K562 (cell line): ENCODE data around the gene POLD3. TPM values are rescaled to one million over a fixed set of nuclear protein-coding genes. Genes with fewer than 3 reads are reported as not detected.

Experiments
- ATAC-seq: fragments of 200-7000 bp; cut with Tn5 transposase; 3 replicates; pipeline ENCODE4 v1.9.1; 2020; ENCODE audit warnings: moderate library complexity
- BruUV-seq: library from RNA; stranded (reverse); fragments of 400-500 nt; replicated peaks from 2 replicates; lab custom pipeline; 2021; lab: Mats Ljungman, UMichigan
- CTCF ChIA-PET: fragments of 300-600 bp; formaldehyde crosslinking; extraction: SDS; loops from one replicate; lab custom pipeline; 2021; ENCODE audit warnings: low intra/inter-chr PET ratio; lab: Yijun Ruan, JAX
- POLR2A ChIA-PET: fragments of 300-600, 350-650 bp; sonication (Branson Sonifier 250); formaldehyde crosslinking; extraction: SDS; loops from one replicate; lab custom pipeline; 2021; ENCODE audit warnings: antibody characterized with exemption, inconsistent platforms; lab: Yijun Ruan, JAX
- DNase-seq, 4 experiments: peaks; one replicate each; pipeline versions ENCODE4 v3.0.0 to v3.0.0-alpha.2; 2011 to 2018; ENCODE audit warnings: low spot score in 3 of 4, mixed read lengths in 3 of 4; ENCODE audit errors: extremely low read depth in 1 of 4
- FAIRE-seq: peaks from 2 replicates; lab custom pipeline; 2011; peaks lifted over from hg19 to GRCh38; lab: Jason Lieb, UNC
- H2AFZ ChIP-seq: 2 replicates; pipeline ENCODE4 v1.6.0; 2011; ENCODE audit warnings: low read depth, low read length, control low read depth, inconsistent platforms
- H3K27ac ChIP-seq: fragments of 200-600 bp; 3 replicates; pipeline ENCODE4 v1.8.0; 2011; ENCODE audit warnings: low read depth, mild to moderate bottlenecking, control low read depth, inconsistent platforms, low read length, moderate library complexity, mixed read lengths; ENCODE audit errors: extremely low read depth
- H3K27me3 ChIP-seq, 2 experiments: fragments of 300-600 bp in 1 of 2; 2 replicates in 1 of 2; 3 replicates in 1 of 2; pipeline versions ENCODE4 v1.6.0 to v1.8.0; 2011; ENCODE audit warnings: inconsistent platforms in 2 of 2, low read length in 2 of 2, mild to moderate bottlenecking in 1 of 2, mixed read lengths in 1 of 2, moderate library complexity in 1 of 2; ENCODE audit not compliant: control insufficient read depth in 2 of 2, insufficient read depth in 2 of 2
- H3K36me3 ChIP-seq: fragments of 300-600 bp; 3 replicates; pipeline ENCODE4 v1.8.0; 2011; ENCODE audit warnings: mild to moderate bottlenecking, low read length, inconsistent platforms; ENCODE audit not compliant: control insufficient read depth, insufficient read depth
- H3K4me1 ChIP-seq, 2 experiments: fragments of 200-600 bp in 1 of 2; replicated peaks in 1 of 2; 2 replicates in 1 of 2; 3 replicates in 1 of 2; pipeline versions ENCODE4 v1.5.1 to v1.8.0; 2011; ENCODE audit warnings: inconsistent platforms in 2 of 2, low read length in 2 of 2, mild to moderate bottlenecking in 1 of 2, mixed read lengths in 1 of 2, moderate library complexity in 1 of 2; ENCODE audit not compliant: control insufficient read depth in 2 of 2, insufficient read depth in 2 of 2
- H3K4me2 ChIP-seq: 2 replicates; pipeline ENCODE4 v1.6.1; 2011; ENCODE audit warnings: low read length, control low read depth, inconsistent platforms, mixed read lengths; ENCODE audit not compliant: insufficient read depth
- H3K4me3 ChIP-seq: fragments of 200-600 bp; sonication (generic), shearing (Covaris generic); 2 replicates; pipeline ENCODE4 v1.5.1; 2016; ENCODE audit warnings: control low read depth, inconsistent platforms
- H3K79me2 ChIP-seq: fragments of 200-600 bp; 3 replicates; pipeline ENCODE4 v1.8.0; 2011; ENCODE audit warnings: low read length, inconsistent platforms; ENCODE audit not compliant: control insufficient read depth, insufficient read depth
- H3K9ac ChIP-seq, 2 experiments: 2 replicates each; pipeline versions ENCODE4 v1.6.0 to v1.6.1; 2011; ENCODE audit warnings: low read depth in 2 of 2, low read length in 2 of 2, control low read depth in 1 of 2, inconsistent platforms in 1 of 2, mild to moderate bottlenecking in 1 of 2, mixed read lengths in 1 of 2; ENCODE audit not compliant: insufficient read depth in 1 of 2
- H3K9me1 ChIP-seq: one replicate; pipeline ENCODE4 v1.6.0; 2011; ENCODE audit warnings: inconsistent platforms, mild to moderate bottlenecking, low read length, moderate library complexity; ENCODE audit not compliant: control insufficient read depth, insufficient read depth
- H3K9me3 ChIP-seq: replicated peaks from 2 replicates; pipeline ENCODE4 v1.5.1; 2011; ENCODE audit warnings: low read depth, low read length, inconsistent platforms; ENCODE audit not compliant: control insufficient read depth, insufficient read depth
- H4K20me1 ChIP-seq: replicated peaks from 2 replicates; pipeline ENCODE4 v1.6.1; 2011; ENCODE audit warnings: low read length, inconsistent platforms, mixed read lengths; ENCODE audit not compliant: control insufficient read depth, insufficient read depth
- ZFP91 ChIP-seq: sonication (generic); formaldehyde crosslinking; IDR thresholded peaks from 2 replicates; pipeline ENCODE4 v1.8.0; 2022; ENCODE audit warnings: mild to moderate bottlenecking, missing genetic modification reagents
- ZNF584 ChIP-seq: fragments of 200-800 bp; sonication (Bioruptor generic); IDR thresholded peaks from 2 replicates; pipeline ENCODE4 v1.6.1; 2016; ENCODE audit warnings: low read depth, mild to moderate bottlenecking, missing genetic modification characterization, missing compliant biosample characterization
- WGBS: fragments of 100-300 bp; shearing (Covaris generic); methylation state at CpG from one replicate; pipeline ENCODE4 v1.1.6; 2016; ENCODE audit warnings: low coverage, mixed read lengths; ENCODE audit not compliant: insufficient coverage; ENCODE audit errors: missing lambda C conversion rate; 5-methylcytosine and 5-hydroxymethylcytosine counted together
- in situ Hi-C: fragments of 300-500 bp; cut with MboI; formaldehyde crosslinking; loops from 4 replicates; pipeline ENCODE4 v1.15.0; 2018; ENCODE audit warnings: inconsistent platforms, mixed read lengths
- intact Hi-C: fragments of 100-400 bp; cut with micrococcal nuclease; formaldehyde crosslinking; loops from 2 replicates; pipeline ENCODE4 v1.14.2; 2022
- polyA plus RNA-seq, 8 experiments: library from polyadenylated mRNA; depleted of rRNA in 4 of 8; stranded (reverse) in 5 of 8; unstranded in 3 of 8; fragments of >200 nt; fragmentation: Nextera tagmentation in 2 of 8; fragmentation: Illumina TruSeq in 1 of 8; extraction: Ambion mirVana in 2 of 8; extraction: Trizol in 1 of 8; gene quantifications; 2 replicates each; pipeline versions ENCODE4 v1.2.1 to v1.2.3, GENCODE V29; 2011 to 2014; ENCODE audit warnings: inconsistent platforms in 1 of 8, missing spikeins in 1 of 8
- total RNA-seq, 7 experiments: library from RNA; depleted of rRNA in 6 of 7; stranded (reverse); fragments of >200 nt in 6 of 7; fragmentation: Illumina TruSeq in 2 of 7; extraction: Trizol in 2 of 7; gene quantifications; 2 replicates each; pipeline versions ENCODE4 v1.2.1 to v1.2.3, GENCODE V29; 2011 to 2021; ENCODE audit warnings: low replicate concordance in 1 of 7

The POLD3 gene
- total and polyA plus RNA-seq, 9 of the 15 experiments (the other 6 are each of a cell fraction or from before 2014, with no cell fraction given) = 10.6 to 40.1 (median 24.6) TPM

- Histone ChIP-seq H3K4me3 (no peak overlapping the region), H3K79me2 (no peaks in the 10 kb centered on the region), H3K36me3 (no peaks in the 10 kb centered on the region), H3K9me3 (no peaks in the 10 kb centered on the region), H3K27me3 (no peaks in the 10 kb centered on the region), H3K4me2 (no peak overlapping the region), H2AFZ (peak overlapping the region; percentile 77; the same call in 1 of the 2 replicates), H4K20me1 (no peaks in the 10 kb centered on the region)
- no TSS peak for BruUV-seq
- peak; percentile 24; the same call in 1 of the 3 replicates for ATAC-seq
- in situ Hi-C loops = no loop called here
- intact Hi-C loops = no loop called here
- FAIRE-seq = no peak
- DNase-seq = peak in 2 of 4 experiments; percentile 10 to 11
- POLR2A ChIA-PET = interaction anchor here (0.5 to 1.6 kb wide), 5 partner anchors 16 to 1987 kb away, joined by 3 to 4 read pairs (median 4); no protein-coding TSS in a partner anchor
- CTCF ChIA-PET = no interaction called here
- TF ChIP-seq ZFP91 (no peak), ZNF584 (0 out of 2 replicates have a peak, but pooled peaks have one; percentile 40)
- TF ChIP-seq, all 486 proteins: peak for 1
- Histone ChIP-seq H3K9me1 (no peaks in the 10 kb centered on the region), H3K27ac (peak overlapping the region; percentile 69; the same call in 2 of the 3 replicates), H3K4me1 (peaks cover 13 to 16% of the 10 kb centered on the region in 2 experiments), H3K9ac (peak overlapping the region; percentile 16 to 80; a peak in 3 of 4 replicates)
- WGBS = 86% methylated on average over 4 of the region's 4 CpGs
Observed at GRCh38 chr11:74672332-74672955, 80.1 kb downstream of the POLD3 start.
